ENCODE results near the gene PTPRN2.
"Not testable (repeated sequence)": the region's sequence is repeated elsewhere in the genome, so short reads cannot be mapped to it uniquely, and the experiment has no call there.

PTPRN2 gene

DNA sequence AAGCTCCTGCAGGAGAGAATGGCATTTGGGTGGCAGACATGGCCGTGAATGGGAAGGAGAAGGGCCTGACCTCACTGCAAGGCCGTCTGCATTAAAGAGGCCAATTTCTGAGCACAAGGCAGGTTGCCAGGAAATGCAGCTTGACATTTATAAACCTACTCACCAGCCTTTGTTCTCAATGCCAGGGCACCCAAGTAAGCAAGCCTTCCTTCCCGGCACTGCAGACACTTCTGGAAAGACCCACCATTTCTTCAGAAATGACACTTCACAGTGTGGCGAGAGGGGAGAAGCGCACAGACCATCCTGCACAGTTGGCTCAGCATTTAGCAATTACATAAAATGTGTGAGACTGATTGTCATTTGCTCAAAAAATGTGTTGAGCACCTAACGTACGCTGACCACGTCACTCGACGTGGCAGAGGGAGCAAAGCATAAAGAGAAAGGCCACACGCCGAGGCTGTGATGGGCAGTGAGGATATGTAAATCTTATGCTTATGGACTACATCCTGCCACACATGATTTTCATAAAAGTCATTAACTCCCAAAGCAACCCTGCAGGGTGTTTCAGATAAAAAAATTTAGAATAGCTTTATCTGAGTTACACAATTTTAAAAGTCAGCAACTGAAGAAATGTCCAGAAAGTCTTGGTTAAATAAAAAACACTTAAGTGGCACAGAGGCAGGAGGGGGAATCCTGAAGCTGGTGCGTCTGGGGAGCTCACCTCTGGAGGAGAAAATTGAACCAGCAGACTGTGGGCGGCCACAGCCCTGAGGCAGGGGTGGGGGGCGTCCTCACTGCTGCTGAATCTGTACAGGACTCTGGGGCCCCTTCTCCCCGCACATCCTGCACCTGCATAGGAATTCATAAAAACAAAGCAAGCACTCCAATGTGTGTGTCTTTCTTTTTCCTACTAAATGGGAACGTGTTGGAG, 543.8 kb downstream of the PTPRN2 start:
- H3K4me1 ChIP-seq (ENCODE audit: control insufficient read depth in 5 of 5, insufficient read depth in 5 of 5, low read length in 5 of 5), result no peaks in the 10 kb centered on the region
- no peak overlapping the region for H3K27ac ChIP-seq (ENCODE audit: low read depth, low read length)
- peaks cover 0 to 5% (median 2%) of the 10 kb centered on the region in 5 donors for H3K27me3 ChIP-seq (ENCODE audit: control insufficient read depth in 5 of 5, insufficient read depth in 4 of 5, low read length in 5 of 5)
- no peaks in the 10 kb centered on the region for H3K36me3 ChIP-seq (ENCODE audit: control insufficient read depth in 5 of 5, insufficient read depth in 5 of 5, low read length in 5 of 5)
- no peak overlapping the region for H3K9ac ChIP-seq (ENCODE audit: low read length in 5 of 5)
- H3K9me3 ChIP-seq (ENCODE audit: control insufficient read depth in 5 of 5, low read length in 5 of 5), result peaks cover 9 to 15% (median 15%) of the 10 kb centered on the region in 5 donors
- H3K4me3 ChIP-seq (ENCODE audit: low read depth in 1 of 5, low read length in 5 of 5), result no peak overlapping the region

DNA sequence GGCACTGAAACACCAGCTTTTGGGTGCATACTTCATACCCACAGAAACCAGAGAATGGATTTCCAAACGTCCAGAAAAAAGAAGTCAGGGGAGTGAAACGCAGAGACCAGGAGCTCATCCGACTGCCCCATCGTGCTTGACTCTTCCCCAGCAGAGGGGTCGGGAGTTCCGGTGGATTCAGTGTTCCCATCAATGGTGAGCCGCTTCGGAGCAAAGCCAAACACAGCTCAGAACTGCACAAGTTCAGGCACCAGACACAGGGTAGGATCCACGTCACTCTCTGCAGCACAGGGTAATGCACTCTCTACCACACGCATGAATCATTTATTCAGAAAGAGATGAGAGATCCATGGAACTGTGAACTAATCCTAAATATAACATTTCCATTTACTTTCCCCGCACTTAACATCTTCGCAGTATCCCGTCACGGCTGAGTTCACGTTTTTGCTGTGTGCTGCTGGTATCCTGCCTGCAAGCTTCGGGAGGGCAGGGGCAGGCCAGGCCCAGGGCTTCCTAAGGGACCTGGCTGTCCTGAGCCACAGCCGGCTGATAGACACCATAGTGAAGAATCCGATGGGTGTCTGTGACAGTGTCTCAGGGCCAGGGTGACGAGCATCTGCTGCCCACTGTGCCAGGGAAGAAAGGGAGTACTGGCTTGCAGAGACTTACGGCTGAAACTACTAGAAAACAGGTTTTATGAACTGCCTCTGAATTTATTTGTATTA, 545.3 kb downstream of the PTPRN2 start:
- H3K4me3 ChIP-seq (ENCODE audit: low read depth in 1 of 5, low read length in 5 of 5), result no peak overlapping the region
- no peaks in the 10 kb centered on the region for H3K4me1 ChIP-seq (ENCODE audit: control insufficient read depth in 5 of 5, insufficient read depth in 5 of 5, low read length in 5 of 5)
- H3K9ac ChIP-seq (ENCODE audit: low read length in 5 of 5), result no peak overlapping the region
- no peaks in the 10 kb centered on the region for H3K36me3 ChIP-seq (ENCODE audit: control insufficient read depth in 5 of 5, insufficient read depth in 5 of 5, low read length in 5 of 5)
- no peak overlapping the region for H3K27ac ChIP-seq (ENCODE audit: low read depth, low read length)
- peaks cover 10 to 16% (median 15%) of the 10 kb centered on the region in 5 donors for H3K9me3 ChIP-seq (ENCODE audit: control insufficient read depth in 5 of 5, low read length in 5 of 5)
- H3K27me3 ChIP-seq (ENCODE audit: control insufficient read depth in 5 of 5, insufficient read depth in 4 of 5, low read length in 5 of 5), result peaks cover 0 to 5% (median 2%) of the 10 kb centered on the region in 5 donors

DNA sequence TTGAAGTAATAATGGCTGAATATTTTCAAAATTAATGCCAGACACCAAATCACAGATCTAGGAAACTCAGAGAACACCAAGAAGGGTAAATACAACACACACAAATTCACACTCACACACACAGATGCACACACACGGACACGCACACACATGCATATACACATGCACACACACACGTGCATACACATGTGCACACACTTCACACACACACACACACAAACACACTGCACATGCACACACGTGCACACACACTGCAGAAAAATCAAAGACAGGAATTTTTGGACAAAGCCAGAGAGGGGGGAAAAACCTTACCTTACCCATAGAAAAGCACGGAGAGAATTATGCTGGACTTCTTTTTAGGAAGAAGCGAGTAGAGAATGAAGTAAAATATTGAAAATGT, 547.4 kb downstream of the PTPRN2 start:
- H3K9me3 ChIP-seq (ENCODE audit: control insufficient read depth in 5 of 5, low read length in 5 of 5), result peaks cover 10 to 16% (median 15%) of the 10 kb centered on the region in 5 donors
- H3K4me1 ChIP-seq (ENCODE audit: control insufficient read depth in 5 of 5, insufficient read depth in 5 of 5, low read length in 5 of 5), result no peaks in the 10 kb centered on the region

DNA sequence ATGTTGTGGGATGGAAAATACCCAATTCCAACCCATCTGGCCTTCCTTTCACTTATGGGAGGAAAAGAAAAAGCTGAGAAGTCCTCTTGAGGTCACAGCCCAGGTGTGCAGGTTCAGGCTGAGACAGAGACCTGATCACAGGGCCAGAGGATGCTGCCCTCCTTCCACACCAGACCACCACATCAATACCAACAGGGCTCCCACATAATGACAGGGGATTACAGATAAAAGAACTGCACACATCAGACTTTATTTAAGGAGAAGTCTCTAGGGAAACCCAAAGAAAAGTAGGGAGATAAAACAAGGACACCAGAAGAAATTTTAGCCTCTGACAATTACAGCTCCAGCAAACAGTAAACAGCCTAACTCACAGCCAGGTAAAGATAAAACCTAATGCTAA, 548.4 kb downstream of the PTPRN2 start:
- Histone ChIP-seq H3K27me3 (ENCODE audit: control insufficient read depth in 5 of 5, insufficient read depth in 4 of 5, low read length in 5 of 5) (peaks cover 0 to 2% (median 0%) of the 10 kb centered on the region in 5 donors), H3K27ac (ENCODE audit: low read depth, low read length) (no peak overlapping the region), H3K9ac (ENCODE audit: low read length in 5 of 5) (no peak overlapping the region), H3K9me3 (ENCODE audit: control insufficient read depth in 5 of 5, low read length in 5 of 5) (peaks cover 10 to 16% (median 15%) of the 10 kb centered on the region in 5 donors), H3K4me1 (ENCODE audit: control insufficient read depth in 5 of 5, insufficient read depth in 5 of 5, low read length in 5 of 5) (no peaks in the 10 kb centered on the region), H3K4me3 (ENCODE audit: low read depth in 1 of 5, low read length in 5 of 5) (peak overlapping the region in 2 of 5 donors; percentile 21 to 27), H3K36me3 (ENCODE audit: control insufficient read depth in 5 of 5, insufficient read depth in 5 of 5, low read length in 5 of 5) (no peaks in the 10 kb centered on the region)

More for the DNA sequence above, 547.4 kb downstream of the PTPRN2 start:
- Histone ChIP-seq H3K27me3 (ENCODE audit: control insufficient read depth in 5 of 5, insufficient read depth in 4 of 5, low read length in 5 of 5) (peaks cover 0 to 2% (median 0%) of the 10 kb centered on the region in 5 donors), H3K27ac (ENCODE audit: low read depth, low read length) (no peak overlapping the region), H3K36me3 (ENCODE audit: control insufficient read depth in 5 of 5, insufficient read depth in 5 of 5, low read length in 5 of 5) (no peaks in the 10 kb centered on the region), H3K4me3 (ENCODE audit: low read depth in 1 of 5, low read length in 5 of 5) (no peak overlapping the region), H3K9ac (ENCODE audit: low read length in 5 of 5) (no peak overlapping the region)

DNA sequence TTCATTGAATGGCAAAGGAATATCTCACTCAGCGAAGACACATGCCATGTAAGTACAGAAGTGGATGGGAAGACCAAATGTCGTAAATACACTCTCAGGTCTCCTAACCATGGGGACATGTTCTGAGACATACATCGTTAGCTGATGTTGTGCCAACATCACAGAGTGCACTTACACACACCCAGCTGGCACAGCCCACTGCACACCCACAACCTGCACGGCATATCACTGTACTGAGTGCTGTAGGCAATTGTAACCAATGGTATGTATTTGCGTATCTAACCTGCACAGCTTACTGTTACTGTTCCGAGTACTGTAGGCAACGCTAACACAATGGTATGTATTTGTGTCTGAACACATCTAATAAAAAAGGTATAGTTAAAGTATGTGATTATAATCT, 550.4 kb downstream of the PTPRN2 start:
- Histone ChIP-seq H3K27ac (ENCODE audit: low read depth, low read length) (no peak overlapping the region), H3K36me3 (ENCODE audit: control insufficient read depth in 5 of 5, insufficient read depth in 5 of 5, low read length in 5 of 5) (no peaks in the 10 kb centered on the region), H3K4me3 (ENCODE audit: low read depth in 1 of 5, low read length in 5 of 5) (no peak overlapping the region), H3K9me3 (ENCODE audit: control insufficient read depth in 5 of 5, low read length in 5 of 5) (peaks cover 10 to 23% (median 16%) of the 10 kb centered on the region in 5 donors), H3K4me1 (ENCODE audit: control insufficient read depth in 5 of 5, insufficient read depth in 5 of 5, low read length in 5 of 5) (no peaks in the 10 kb centered on the region), H3K9ac (ENCODE audit: low read length in 5 of 5) (no peak overlapping the region), H3K27me3 (ENCODE audit: control insufficient read depth in 5 of 5, insufficient read depth in 4 of 5, low read length in 5 of 5) (peaks cover 0 to 9% (median 4%) of the 10 kb centered on the region in 5 donors)

DNA sequence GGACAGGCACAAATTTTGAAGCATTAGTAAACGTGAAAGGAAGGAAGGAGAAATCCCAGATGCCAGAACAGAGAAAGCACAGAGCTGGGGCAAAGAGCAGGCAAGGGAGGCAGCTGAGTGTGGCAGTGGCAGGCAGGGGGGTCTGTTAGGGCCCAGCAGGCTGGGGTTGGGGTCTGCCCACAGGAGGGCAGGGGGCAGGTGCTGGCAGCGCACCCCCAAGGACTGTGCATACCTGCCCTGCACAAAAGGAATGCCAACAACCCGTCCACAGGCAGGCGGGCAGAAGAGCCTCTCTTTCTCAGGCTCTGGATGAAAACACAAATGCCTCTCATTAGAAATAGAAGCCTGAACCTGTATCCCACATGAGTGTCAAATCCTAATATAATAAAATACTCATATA, 552.3 kb downstream of the PTPRN2 start:
- no peak overlapping the region for H3K27ac ChIP-seq (ENCODE audit: low read depth, low read length)
- peaks cover 0 to 9% (median 4%) of the 10 kb centered on the region in 5 donors for H3K27me3 ChIP-seq (ENCODE audit: control insufficient read depth in 5 of 5, insufficient read depth in 4 of 5, low read length in 5 of 5)
- H3K4me3 ChIP-seq (ENCODE audit: low read depth in 1 of 5, low read length in 5 of 5), result no peak overlapping the region
- H3K9me3 ChIP-seq (ENCODE audit: control insufficient read depth in 5 of 5, low read length in 5 of 5), result peaks cover 10 to 23% (median 16%) of the 10 kb centered on the region in 5 donors
- no peaks in the 10 kb centered on the region for H3K36me3 ChIP-seq (ENCODE audit: control insufficient read depth in 5 of 5, insufficient read depth in 5 of 5, low read length in 5 of 5)
- H3K4me1 ChIP-seq (ENCODE audit: control insufficient read depth in 5 of 5, insufficient read depth in 5 of 5, low read length in 5 of 5), result no peaks in the 10 kb centered on the region
- no peak overlapping the region for H3K9ac ChIP-seq (ENCODE audit: low read length in 5 of 5)

DNA sequence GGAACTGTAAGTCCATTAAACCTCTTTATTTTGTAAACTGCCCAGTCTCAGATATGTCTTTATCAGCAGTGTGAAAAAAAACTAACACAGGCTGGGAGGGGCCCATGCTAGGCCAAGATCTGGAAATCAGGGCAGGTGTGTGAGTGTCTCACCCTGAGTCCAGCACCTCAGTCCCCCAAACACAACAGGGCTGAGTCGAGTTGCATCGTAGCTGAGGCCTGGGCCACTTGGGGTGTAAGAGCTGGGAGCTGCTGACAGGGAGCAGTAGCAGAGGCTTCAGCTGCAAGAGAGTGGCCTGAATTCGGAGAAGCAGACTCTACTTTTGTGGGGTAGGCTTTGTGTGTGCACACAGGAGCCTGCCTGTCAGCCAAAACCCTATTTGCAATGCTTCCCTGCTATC, 553.1 kb downstream of the PTPRN2 start:
- H3K9ac ChIP-seq (ENCODE audit: low read length in 5 of 5), result no peak overlapping the region
- peaks cover 0 to 9% (median 4%) of the 10 kb centered on the region in 5 donors for H3K27me3 ChIP-seq (ENCODE audit: control insufficient read depth in 5 of 5, insufficient read depth in 4 of 5, low read length in 5 of 5)
- peaks cover 6 to 16% (median 10%) of the 10 kb centered on the region in 5 donors for H3K9me3 ChIP-seq (ENCODE audit: control insufficient read depth in 5 of 5, low read length in 5 of 5)
- no peaks in the 10 kb centered on the region for H3K4me1 ChIP-seq (ENCODE audit: control insufficient read depth in 5 of 5, insufficient read depth in 5 of 5, low read length in 5 of 5)
- no peak overlapping the region for H3K27ac ChIP-seq (ENCODE audit: low read depth, low read length)
- H3K36me3 ChIP-seq (ENCODE audit: control insufficient read depth in 5 of 5, insufficient read depth in 5 of 5, low read length in 5 of 5), result no peaks in the 10 kb centered on the region
- no peak overlapping the region for H3K4me3 ChIP-seq (ENCODE audit: low read depth in 1 of 5, low read length in 5 of 5)

DNA sequence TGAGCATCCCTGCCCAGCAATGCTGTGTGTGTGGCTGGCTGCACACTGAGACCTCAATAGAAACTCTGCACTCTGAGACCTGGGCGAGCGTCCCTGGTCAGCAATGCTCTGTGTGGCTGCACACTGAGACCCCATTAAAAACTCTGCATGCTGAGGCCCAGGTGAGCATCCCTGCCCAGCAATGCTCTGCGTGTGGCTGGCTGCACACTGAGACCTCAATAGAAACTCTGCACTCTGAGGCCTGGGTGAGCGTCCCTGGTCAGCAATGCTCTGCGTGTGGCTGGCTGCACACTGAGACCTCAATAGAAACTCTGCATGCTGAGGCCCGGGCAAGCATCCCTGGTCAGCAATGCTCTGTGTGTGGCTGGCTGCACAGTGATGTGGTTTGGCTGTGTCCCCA, 553.7 kb downstream of the PTPRN2 start:
- not testable (repeated sequence) for H3K27ac ChIP-seq (ENCODE audit: low read depth, low read length); H3K4me3 ChIP-seq (ENCODE audit: low read depth in 1 of 5, low read length in 5 of 5); H3K36me3 ChIP-seq (ENCODE audit: control insufficient read depth in 5 of 5, insufficient read depth in 5 of 5, low read length in 5 of 5); H3K4me1 ChIP-seq (ENCODE audit: control insufficient read depth in 5 of 5, insufficient read depth in 5 of 5, low read length in 5 of 5); H3K9me3 ChIP-seq (ENCODE audit: control insufficient read depth in 5 of 5, low read length in 5 of 5); H3K9ac ChIP-seq (ENCODE audit: low read length in 5 of 5); H3K27me3 ChIP-seq (ENCODE audit: control insufficient read depth in 5 of 5, insufficient read depth in 4 of 5, low read length in 5 of 5)

DNA sequence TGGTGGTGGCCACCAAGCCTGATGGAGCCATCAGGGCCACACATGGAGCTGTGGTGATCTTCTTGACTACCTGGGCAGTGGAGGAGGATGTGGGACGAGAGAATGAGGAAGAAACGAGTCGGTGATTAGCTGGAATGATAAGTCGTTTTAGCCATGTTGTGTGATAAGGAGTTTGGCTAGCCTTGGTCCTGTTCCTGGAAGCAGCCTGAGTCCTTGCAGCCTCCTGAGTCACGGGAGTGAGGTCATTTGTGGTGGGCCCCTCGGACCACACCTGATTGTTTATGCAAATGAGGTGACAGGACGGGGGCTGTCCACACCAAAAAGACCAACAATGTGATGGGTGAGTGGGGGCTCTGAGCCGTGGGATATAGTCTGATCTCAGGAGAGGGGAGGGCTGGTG, 554.4 kb downstream of the PTPRN2 start:
- H3K4me1 ChIP-seq (ENCODE audit: control insufficient read depth in 5 of 5, insufficient read depth in 5 of 5, low read length in 5 of 5), result no peaks in the 10 kb centered on the region
- peaks cover 0 to 9% (median 4%) of the 10 kb centered on the region in 5 donors for H3K27me3 ChIP-seq (ENCODE audit: control insufficient read depth in 5 of 5, insufficient read depth in 4 of 5, low read length in 5 of 5)
- peaks cover 0 to 8% (median 0%) of the 10 kb centered on the region in 5 donors for H3K9me3 ChIP-seq (ENCODE audit: control insufficient read depth in 5 of 5, low read length in 5 of 5)
- no peaks in the 10 kb centered on the region for H3K36me3 ChIP-seq (ENCODE audit: control insufficient read depth in 5 of 5, insufficient read depth in 5 of 5, low read length in 5 of 5)
- H3K4me3 ChIP-seq (ENCODE audit: low read depth in 1 of 5, low read length in 5 of 5), result no peak overlapping the region
- H3K27ac ChIP-seq (ENCODE audit: low read depth, low read length), result no peak overlapping the region
- H3K9ac ChIP-seq (ENCODE audit: low read length in 5 of 5), result no peak overlapping the region
